Memory B cell (primary cell): ENCODE data around the gene MOGAT1.
A peak's percentile ranks its signal among the peaks of the same experiment; 100 is the strongest.

Experiments used
- ATAC-seq: fragments of 150-1000 bp; cut with Tn5 transposase; 2 replicates; pipeline ENCODE4 v1.10.0; 2021; ENCODE audit warnings: low read depth, mild to moderate bottlenecking, moderate library complexity
- DNase-seq, 2 donors: peaks; one replicate each; pipeline ENCODE4 v3.0.0; 2022; ENCODE audit warnings: low spot score in 2 of 2
- H3K27ac Mint-ChIP-seq: one replicate; pipeline ENCODE4 v1.8.0; 2022; ENCODE audit warnings: mild to moderate bottlenecking, moderate library complexity, mixed read lengths
- H3K27me3 Mint-ChIP-seq: one replicate; pipeline ENCODE4 v1.8.0; 2022; ENCODE audit warnings: mixed read lengths
- H3K36me3 Mint-ChIP-seq: one replicate; pipeline ENCODE4 v1.8.0; 2022; ENCODE audit warnings: mild to moderate bottlenecking, mixed read lengths
- H3K4me1 Mint-ChIP-seq: one replicate; pipeline ENCODE4 v1.8.0; 2022; ENCODE audit warnings: mixed read lengths
- H3K4me3 Mint-ChIP-seq: one replicate; pipeline ENCODE4 v1.8.0; 2022; ENCODE audit warnings: mild to moderate bottlenecking, moderate library complexity, mixed read lengths
- H3K9me3 Mint-ChIP-seq: one replicate; pipeline ENCODE4 v1.8.0; 2022; ENCODE audit warnings: mixed read lengths

Gene MOGAT1

DNA sequence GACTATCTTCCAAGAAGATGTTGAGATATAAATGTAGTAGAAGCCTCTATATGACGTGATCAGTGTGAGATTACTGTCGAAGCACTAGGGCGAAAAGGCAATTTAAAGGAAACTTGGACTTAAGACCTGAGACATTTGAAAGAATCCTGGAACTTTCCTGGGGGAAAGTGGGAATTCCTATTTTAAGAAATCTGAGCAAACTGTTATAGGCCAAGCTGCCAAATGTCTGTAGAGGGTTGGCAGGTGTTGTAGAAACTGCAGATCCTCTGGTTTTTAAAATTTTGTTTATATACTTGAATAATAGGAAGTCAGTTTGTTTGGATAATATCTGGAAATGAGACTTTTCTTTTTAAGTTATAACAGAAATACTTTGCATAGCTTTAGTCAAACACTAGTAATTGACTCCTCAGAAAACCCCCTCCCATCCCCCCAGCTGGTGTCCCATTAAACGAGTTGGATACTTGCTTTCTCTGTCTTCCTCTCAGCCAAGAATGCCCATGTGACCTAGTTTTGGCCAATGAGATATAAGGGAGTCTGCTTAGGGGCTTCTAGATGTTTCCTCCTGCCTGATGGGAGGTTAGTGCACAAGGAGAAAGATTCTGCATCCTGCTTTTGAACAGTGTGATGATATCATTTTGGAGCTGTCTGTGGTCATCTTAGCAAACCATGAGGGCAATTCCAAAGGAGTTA, 61.2 kb downstream of the MOGAT1 start:
- Mint-ChIP-seq H3K36me3 (no peaks in the 10 kb centered on the region), H3K9me3 (peaks cover 1% of the 10 kb centered on the region), H3K27me3 (peaks cover 10% of the 10 kb centered on the region), H3K4me1 (peaks cover 3% of the 10 kb centered on the region), H3K4me3 (no peak overlapping the region), H3K27ac (no peak overlapping the region)
- DNase-seq (no peak), ATAC-seq (no peak)

DNA sequence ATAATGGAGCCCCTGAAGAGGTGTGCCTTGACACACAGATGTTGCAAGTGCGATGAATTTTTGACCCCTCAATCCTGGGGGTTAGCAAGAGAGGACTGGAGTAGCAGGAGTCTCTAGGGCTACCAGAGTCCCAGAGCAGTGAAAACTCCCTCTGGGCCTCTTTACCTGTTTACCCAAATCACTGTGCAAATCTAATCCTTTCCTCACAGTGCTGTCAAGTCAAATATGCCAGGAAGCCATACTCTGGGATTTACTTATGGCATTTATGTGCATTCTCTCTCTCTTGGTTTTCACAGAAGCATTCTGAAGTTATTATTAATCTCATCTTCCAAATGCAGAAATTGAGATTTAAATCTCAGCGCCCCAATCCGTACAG, 62.0 kb downstream of the MOGAT1 start:
- ATAC-seq (no peak), DNase-seq (no peak)
- H3K27me3 Mint-ChIP-seq = peaks cover 13% of the 10 kb centered on the region
- no peak overlapping the region for H3K27ac Mint-ChIP-seq
- H3K4me1 Mint-ChIP-seq = peaks cover 3% of the 10 kb centered on the region
- H3K36me3 Mint-ChIP-seq = no peaks in the 10 kb centered on the region
- no peak overlapping the region for H3K4me3 Mint-ChIP-seq
- H3K9me3 Mint-ChIP-seq = peaks cover 1% of the 10 kb centered on the region

DNA sequence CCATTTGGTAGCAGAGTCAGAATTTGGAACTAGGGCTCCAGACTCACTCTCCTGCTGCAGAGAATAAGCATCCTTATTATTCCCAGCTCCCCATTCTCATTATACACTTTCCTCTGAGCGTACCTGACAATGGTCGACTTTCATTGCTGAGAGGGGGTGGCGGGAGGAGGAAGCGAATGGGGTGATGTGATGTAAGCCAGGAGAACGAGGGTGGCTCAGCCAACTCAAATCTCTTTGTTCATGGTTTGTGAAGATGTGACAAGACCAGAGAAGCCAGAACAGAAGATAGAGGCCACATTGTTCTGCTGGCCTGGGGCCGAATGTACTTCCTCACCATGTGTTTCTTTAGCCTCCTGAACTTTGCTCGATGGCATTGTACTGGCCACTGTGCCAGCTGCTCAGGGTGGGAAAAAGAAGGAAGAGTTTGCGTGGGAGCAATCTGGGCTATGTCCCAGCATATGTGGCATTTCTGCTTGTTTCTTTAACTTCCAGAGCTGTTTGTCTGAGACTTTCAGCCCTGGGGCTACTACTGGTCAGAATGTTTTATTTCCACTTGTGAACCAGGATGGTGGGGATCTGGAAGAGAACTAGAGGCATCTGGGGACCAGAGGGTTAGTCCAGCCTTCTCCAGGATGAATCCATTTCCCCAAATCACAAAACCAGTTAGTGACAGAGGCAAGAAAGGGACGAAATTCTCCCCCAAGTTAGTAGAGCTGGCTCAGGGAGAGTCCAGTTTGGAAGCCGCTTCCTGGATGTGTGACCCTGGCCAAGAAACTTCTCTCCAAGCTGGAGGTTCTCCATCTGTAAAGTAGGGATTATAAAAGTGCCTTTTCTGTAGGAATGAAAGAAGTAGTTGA, 62.6 kb downstream of the MOGAT1 start:
- Mint-ChIP-seq H3K4me1 (peaks cover 3% of the 10 kb centered on the region), H3K27me3 (peaks cover 15% of the 10 kb centered on the region), H3K27ac (no peak overlapping the region), H3K4me3 (no peak overlapping the region), H3K9me3 (peaks cover 1% of the 10 kb centered on the region), H3K36me3 (no peaks in the 10 kb centered on the region)
- DNase-seq (no peak), ATAC-seq (no peak)

DNA sequence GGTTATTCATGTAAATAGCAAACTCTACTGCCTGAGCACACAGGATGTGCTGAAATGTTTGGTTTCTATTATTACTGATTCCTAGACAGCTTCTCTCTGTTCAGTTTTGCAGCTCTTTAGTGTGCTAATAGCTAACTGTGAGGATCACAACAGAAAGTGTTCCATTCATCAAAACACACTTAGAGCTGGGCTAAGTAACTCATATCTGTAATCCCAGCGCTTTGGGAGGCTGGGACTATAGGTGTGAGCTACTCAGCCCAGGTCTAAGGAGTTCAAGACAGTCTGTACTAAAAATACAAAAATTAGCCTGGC, 63.2 kb downstream of the MOGAT1 start:
- H3K9me3 Mint-ChIP-seq = peaks cover 1% of the 10 kb centered on the region
- H3K4me1 Mint-ChIP-seq = peaks cover 3% of the 10 kb centered on the region
- H3K4me3 Mint-ChIP-seq = no peak overlapping the region
- DNase-seq = no peak
- no peaks in the 10 kb centered on the region for H3K36me3 Mint-ChIP-seq
- ATAC-seq = no peak
- H3K27ac Mint-ChIP-seq = no peak overlapping the region
- peaks cover 13% of the 10 kb centered on the region for H3K27me3 Mint-ChIP-seq

DNA sequence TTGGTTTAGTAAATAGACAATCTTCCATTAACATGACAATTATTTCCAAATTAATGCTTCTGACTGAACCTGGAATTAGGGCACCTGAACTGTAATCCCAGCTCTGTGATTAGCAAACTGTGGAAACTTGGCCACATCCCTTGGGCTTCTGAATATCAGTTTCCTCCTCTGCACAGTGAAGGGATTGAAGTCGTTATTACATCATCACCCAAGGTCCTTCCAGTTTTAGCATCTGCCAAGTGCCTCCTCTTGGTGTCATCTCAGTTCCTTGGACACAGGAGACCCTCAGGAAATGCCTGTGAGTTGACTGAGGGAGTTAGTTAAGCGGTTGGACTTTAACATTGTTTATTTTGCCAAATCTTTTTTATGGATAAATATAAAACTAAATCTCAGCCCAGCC, 64.8 kb downstream of the MOGAT1 start:
- Mint-ChIP-seq H3K4me3 (no peak overlapping the region), H3K27ac (no peak overlapping the region), H3K9me3 (peaks cover 1% of the 10 kb centered on the region), H3K27me3 (peaks cover 13% of the 10 kb centered on the region), H3K4me1 (no peaks in the 10 kb centered on the region), H3K36me3 (no peaks in the 10 kb centered on the region)
- DNase-seq (no peak), ATAC-seq (no peak)

DNA sequence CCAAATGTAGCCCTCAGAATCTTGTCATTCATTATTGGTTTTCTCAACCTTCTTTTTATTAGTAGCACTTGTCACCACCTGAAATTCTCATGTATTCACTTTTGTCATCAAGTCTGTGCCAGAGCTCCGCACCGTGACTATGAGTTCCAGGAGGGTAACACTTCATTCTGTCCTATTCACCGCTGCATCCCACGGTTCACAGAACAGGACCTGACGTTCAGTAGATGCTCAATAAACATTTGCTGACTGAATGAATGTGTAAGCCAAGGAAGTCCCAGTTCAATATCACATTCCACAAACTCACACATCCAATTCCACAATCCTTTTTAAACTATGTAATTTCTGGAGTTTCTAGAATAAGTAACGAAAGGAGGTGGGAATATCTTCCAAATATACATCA, 65.5 kb downstream of the MOGAT1 start:
- H3K36me3 Mint-ChIP-seq = no peaks in the 10 kb centered on the region
- H3K4me1 Mint-ChIP-seq = no peaks in the 10 kb centered on the region
- no peak for ATAC-seq

DNA sequence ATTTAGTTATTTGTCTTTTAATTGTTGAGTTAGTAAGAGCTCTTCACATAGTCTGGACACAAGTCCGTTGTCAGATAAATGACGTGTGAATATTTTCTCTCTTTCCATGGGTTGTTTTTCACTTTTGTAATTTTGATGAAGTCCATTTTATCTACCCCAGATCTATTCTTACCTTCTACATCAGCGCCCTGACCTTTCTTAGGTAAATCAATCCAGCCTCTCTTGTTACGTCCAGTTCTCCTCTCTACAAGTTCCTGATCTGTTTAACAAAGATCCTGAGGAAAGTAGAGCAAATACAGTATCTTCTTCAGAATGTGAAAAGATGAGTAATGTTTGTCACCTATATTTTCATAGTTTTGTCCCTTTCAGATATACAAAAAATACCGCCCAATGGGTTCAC, 66.9 kb downstream of the MOGAT1 start:
- Mint-ChIP-seq H3K27me3 (peaks cover 12% of the 10 kb centered on the region), H3K4me1 (no peaks in the 10 kb centered on the region), H3K27ac (no peak overlapping the region), H3K36me3 (no peaks in the 10 kb centered on the region), H3K9me3 (no peaks in the 10 kb centered on the region), H3K4me3 (no peak overlapping the region)
- ATAC-seq (no peak), DNase-seq (no peak)

More for the DNA sequence above, 65.5 kb downstream of the MOGAT1 start:
- peaks cover 11% of the 10 kb centered on the region for H3K27me3 Mint-ChIP-seq
- no peak for DNase-seq
- no peak overlapping the region for H3K27ac Mint-ChIP-seq
- H3K9me3 Mint-ChIP-seq = no peaks in the 10 kb centered on the region
- H3K4me3 Mint-ChIP-seq = no peak overlapping the region

DNA sequence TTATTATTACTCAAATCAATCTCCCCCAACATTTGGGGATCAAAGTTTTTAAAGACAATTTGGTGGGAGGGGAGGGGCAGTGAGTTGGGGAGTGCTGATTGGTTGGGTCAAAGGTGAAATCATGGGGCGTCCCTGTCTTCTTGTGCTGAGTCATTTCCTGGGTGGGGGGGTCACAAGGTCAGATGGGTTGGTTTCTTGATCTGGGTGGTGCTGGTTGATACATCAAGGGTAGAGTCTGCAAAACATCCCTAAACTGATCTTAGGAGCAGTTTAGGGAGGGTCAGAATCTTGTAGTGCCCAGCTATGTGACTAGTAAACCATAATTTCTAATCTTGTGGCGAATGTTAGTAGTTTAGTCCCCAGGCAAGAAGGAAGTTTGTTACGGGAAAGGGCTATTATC, 67.4 kb downstream of the MOGAT1 start:
- Mint-ChIP-seq H3K36me3 (no peaks in the 10 kb centered on the region), H3K4me1 (no peaks in the 10 kb centered on the region), H3K27me3 (peaks cover 16% of the 10 kb centered on the region), H3K9me3 (no peaks in the 10 kb centered on the region), H3K27ac (no peak overlapping the region), H3K4me3 (no peak overlapping the region)
- DNase-seq = no peak
- ATAC-seq = no peak

DNA sequence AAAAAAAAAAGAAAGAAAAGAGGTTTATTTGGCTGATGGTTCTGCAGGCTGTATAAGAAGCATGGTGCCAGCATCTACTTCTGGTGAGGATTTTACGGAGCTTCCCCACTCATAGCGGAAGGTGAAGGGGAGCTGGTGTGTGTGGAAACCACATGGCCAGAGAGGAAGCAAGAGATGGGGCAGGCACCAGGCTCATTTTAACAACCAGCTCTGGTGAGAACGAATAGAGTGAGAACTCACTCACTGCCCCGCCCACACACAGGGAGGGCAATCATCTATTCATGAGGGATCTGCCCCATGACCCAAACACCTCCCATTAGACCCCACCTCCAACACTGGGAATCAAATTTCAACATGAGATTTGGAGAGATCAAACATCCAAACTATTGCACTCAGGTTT, 68.5 kb downstream of the MOGAT1 start:
- no peaks in the 10 kb centered on the region for H3K4me1 Mint-ChIP-seq
- H3K9me3 Mint-ChIP-seq = no peaks in the 10 kb centered on the region
- no peak for DNase-seq
- H3K27me3 Mint-ChIP-seq = peaks cover 16% of the 10 kb centered on the region
- no peaks in the 10 kb centered on the region for H3K36me3 Mint-ChIP-seq
- ATAC-seq = no peak
- H3K4me3 Mint-ChIP-seq = no peak overlapping the region
- H3K27ac Mint-ChIP-seq = no peak overlapping the region

DNA sequence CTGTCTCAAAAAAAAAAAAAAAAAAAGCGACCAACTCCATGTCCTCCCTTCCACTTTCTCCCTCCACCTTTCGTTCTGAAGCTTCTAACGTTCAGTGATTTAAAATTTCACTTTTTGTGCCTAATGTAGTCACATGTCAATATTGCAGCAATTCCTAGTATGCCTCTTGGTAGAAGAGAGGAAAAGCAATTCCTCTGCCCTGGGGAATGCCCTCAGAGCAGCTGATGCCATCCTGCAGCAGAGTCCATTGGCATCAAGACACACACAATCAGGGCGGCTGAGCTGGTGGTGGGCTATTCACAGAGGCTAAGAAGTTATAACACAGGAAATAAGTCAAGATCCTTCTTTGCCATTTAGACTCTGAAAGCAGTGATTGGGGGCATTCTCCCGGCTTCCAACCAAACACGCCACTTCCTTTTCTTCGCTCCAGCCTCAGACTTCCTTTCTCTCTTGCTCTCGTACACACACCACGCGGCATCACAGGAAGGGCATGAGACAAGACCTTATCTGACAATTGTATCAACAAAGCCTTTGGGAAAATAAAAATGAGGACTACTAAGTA, 71.9 kb downstream of the MOGAT1 start:
- ATAC-seq (no peak), DNase-seq (no peak)
- H3K36me3 Mint-ChIP-seq = no peaks in the 10 kb centered on the region
- H3K9me3 Mint-ChIP-seq = no peaks in the 10 kb centered on the region
- H3K27ac Mint-ChIP-seq = no peak overlapping the region
- no peaks in the 10 kb centered on the region for H3K4me1 Mint-ChIP-seq
- peaks cover 11% of the 10 kb centered on the region for H3K27me3 Mint-ChIP-seq
- no peak overlapping the region for H3K4me3 Mint-ChIP-seq

DNA sequence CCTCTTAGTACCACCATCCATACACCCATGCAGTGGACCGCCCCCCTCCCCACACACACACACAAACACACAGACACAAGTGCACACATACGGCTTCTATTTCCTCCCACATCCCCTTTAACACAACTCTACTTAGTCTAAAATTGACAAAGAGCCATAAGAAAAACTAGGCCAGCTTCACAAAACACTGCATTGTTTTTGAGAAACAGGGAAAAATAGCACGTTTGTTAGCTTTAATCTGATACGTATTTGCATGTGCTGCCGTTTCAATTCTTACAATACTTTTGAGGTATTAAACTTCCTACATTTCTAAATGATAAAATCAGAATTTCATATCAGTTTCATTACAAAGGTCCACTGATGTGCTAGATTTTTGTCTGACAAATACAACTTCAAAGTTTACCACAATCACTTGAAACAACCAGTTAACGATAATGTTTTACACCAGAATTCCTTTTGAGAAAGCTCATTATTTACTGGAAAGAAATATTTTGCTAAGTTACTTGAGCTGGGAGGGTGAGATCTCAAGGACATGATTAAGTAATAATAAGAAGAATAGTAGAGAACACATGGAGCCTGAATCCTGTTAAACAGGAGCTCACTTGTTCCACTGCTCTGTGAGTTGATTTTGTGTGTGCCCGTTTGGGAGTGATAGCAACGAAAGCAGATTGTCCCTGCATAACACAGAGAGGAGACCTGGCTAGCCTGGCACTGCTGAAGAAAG, 74.5 kb downstream of the MOGAT1 start:
- Mint-ChIP-seq H3K27ac (no peak overlapping the region), H3K4me3 (no peak overlapping the region), H3K4me1 (no peaks in the 10 kb centered on the region), H3K27me3 (peaks cover 8% of the 10 kb centered on the region), H3K9me3 (no peaks in the 10 kb centered on the region), H3K36me3 (no peaks in the 10 kb centered on the region)
- no peak for DNase-seq
- no peak for ATAC-seq

DNA sequence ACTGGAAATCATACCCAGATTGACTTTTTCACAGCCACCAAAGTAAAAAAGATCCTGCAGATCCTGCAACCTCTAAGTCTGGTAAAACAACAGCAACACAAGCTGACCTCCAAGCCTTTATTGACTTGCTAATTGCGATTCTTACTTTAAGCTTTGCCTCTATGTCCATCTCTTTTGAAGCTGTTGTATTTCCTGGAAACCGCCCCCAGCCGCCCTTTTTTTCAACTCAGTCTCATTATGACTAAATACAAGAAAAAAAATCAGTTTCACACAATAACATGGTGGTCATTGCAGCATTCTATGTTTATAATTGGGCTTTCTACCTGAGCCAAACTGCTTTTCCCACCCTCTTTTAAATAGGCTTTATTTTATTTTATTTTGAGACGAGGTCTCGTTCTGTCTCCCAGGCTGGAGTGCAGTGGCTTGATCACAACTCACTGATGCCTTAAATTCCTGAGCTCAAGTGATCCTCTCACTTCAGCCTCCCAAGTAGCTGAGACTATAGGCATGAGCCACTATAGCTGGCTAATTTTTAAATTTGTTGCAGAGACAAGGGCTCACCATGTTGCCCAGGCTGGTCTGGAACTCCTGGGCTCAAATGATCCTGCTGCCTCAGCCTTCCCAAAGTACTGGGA, 76.2 kb downstream of the MOGAT1 start:
- Mint-ChIP-seq H3K4me3 (no peak overlapping the region), H3K27ac (no peak overlapping the region), H3K36me3 (no peaks in the 10 kb centered on the region), H3K9me3 (peaks cover 5% of the 10 kb centered on the region), H3K27me3 (peaks cover 8% of the 10 kb centered on the region), H3K4me1 (no peaks in the 10 kb centered on the region)
- ATAC-seq = no peak
- no peak for DNase-seq

DNA sequence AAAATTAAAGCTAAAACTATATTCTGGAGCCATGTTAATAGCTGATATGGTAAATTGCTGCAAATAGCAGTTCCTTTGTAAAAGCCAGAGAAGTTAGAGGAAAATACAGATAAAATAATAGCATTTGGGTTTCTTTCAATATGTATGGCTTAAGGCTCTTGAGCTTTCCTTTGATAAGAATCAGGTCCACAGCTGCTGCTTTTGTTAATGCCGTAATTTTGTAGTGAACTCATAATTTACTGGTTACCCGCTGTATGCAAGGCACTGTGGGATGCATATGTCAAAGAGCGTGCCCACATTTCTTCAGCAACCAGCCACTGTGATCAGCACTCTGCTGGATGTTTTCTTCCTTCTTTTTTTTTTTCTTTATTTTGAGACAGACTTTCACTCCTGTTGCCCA, 79.1 kb downstream of the MOGAT1 start:
- ATAC-seq (no peak), DNase-seq (no peak)
- peaks cover 4% of the 10 kb centered on the region for H3K27me3 Mint-ChIP-seq
- no peak overlapping the region for H3K4me3 Mint-ChIP-seq
- H3K36me3 Mint-ChIP-seq = no peaks in the 10 kb centered on the region
- H3K27ac Mint-ChIP-seq = no peak overlapping the region
- H3K4me1 Mint-ChIP-seq = no peaks in the 10 kb centered on the region
- H3K9me3 Mint-ChIP-seq = peaks cover 5% of the 10 kb centered on the region

DNA sequence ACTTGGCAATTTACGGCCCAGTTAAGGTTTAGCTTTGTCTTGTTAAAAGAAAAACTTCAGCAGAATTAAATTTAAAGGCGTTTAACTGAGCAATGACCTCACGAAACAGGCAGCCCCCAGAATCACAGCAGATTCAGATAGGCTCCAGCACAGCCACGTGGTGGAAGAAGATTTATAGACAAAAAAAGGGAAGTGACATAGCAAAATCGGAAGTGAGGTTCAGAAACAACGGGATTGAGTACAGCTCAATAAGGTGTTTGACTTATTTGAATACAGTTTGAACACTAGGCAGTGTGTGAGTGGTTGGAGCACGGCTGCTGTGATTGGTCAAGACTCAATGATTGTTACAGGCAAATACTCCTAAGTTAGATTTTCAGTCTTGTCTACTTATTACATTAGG, 79.8 kb downstream of the MOGAT1 start:
- Mint-ChIP-seq H3K4me1 (peaks cover under 1% of the 10 kb centered on the region), H3K27ac (no peak overlapping the region), H3K27me3 (peaks cover 5% of the 10 kb centered on the region), H3K9me3 (peaks cover 5% of the 10 kb centered on the region), H3K36me3 (no peaks in the 10 kb centered on the region), H3K4me3 (no peak overlapping the region)
- ATAC-seq (peak; percentile 52), DNase-seq (no peak)
